Measurements from ENCODE around the gene SOX11.

DNA sequence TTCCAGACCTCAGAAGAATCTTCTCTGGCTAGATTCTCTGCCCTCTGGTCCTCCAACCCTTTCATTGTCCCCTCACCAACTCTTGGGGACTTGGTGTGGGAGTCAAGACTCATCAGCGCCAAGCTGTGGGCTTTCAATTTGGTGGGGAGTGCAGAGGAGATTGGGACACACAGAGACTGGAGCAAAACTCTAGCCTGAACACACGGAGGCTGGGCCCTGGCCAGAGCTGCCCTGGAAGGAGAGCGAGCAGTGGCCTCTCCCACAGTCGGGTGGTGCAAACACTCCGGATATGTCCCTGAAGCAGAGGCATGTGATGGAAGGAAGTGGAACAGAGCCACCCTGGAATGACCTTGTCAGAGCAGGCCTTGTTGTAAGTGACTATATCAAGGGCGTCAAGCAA lies 8.7 kb upstream of the SOX11 start:
- TF ChIP-seq, protein P1, sequence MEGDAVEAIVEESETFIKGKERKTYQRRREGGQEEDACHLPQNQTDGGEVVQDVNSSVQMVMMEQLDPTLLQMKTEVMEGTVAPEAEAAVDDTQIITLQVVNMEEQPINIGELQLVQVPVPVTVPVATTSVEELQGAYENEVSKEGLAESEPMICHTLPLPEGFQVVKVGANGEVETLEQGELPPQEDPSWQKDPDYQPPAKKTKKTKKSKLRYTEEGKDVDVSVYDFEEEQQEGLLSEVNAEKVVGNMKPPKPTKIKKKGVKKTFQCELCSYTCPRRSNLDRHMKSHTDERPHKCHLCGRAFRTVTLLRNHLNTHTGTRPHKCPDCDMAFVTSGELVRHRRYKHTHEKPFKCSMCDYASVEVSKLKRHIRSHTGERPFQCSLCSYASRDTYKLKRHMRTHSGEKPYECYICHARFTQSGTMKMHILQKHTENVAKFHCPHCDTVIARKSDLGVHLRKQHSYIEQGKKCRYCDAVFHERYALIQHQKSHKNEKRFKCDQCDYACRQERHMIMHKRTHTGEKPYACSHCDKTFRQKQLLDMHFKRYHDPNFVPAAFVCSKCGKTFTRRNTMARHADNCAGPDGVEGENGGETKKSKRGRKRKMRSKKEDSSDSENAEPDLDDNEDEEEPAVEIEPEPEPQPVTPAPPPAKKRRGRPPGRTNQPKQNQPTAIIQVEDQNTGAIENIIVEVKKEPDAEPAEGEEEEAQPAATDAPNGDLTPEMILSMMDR (IDR thresholded peaks at IDR 0.05), result no peak
- no peak for TF ChIP-seq EZH2 (IDR thresholded peaks at IDR 0.05; ENCODE audit: borderline replicate concordance, insufficient read depth, low read depth, low read length, poor library complexity, severe bottlenecking)
